Neural progenitor cell (in vitro differentiated cells): ENCODE data around the gene SRRM2. TPM values are rescaled to one million over a fixed set of nuclear protein-coding genes. Genes with fewer than 3 reads are reported as not detected.

Experiments
- DNase-seq: peaks from one replicate; pipeline ENCODE4 v3.0.0-alpha.2; 2016; ENCODE audit warnings: low spot score
- H2AFZ ChIP-seq: fragments of 200-600 bp; sonication (generic); replicated peaks from 2 replicates; pipeline ENCODE4 v1.6.1; 2016; ENCODE audit warnings: antibody characterized with exemption
- H3F3A ChIP-seq: fragments of 200-600 bp; sonication (generic); 2 replicates; pipeline ENCODE4 v1.6.1; 2016; ENCODE audit warnings: antibody characterized with exemption, low read depth
- H3K27ac ChIP-seq: fragments of 200-600 bp; sonication (generic); 2 replicates; pipeline ENCODE4 v1.5.1; 2016; ENCODE audit warnings: mild to moderate bottlenecking
- H3K27me3 ChIP-seq: fragments of 200-600 bp; sonication (generic); 2 replicates; pipeline ENCODE4 v1.6.1; 2016; ENCODE audit warnings: mild to moderate bottlenecking, moderate library complexity
- H3K36me3 ChIP-seq: fragments of 200-600 bp; sonication (generic); 2 replicates; pipeline ENCODE4 v1.5.1; 2016
- H3K4me1 ChIP-seq: fragments of 200-600 bp; sonication (generic); 2 replicates; pipeline ENCODE4 v1.6.1; 2016; ENCODE audit warnings: mixed run types
- H3K4me2 ChIP-seq: fragments of 200-600 bp; sonication (generic); 2 replicates; pipeline ENCODE4 v1.6.1; 2016
- H3K4me3 ChIP-seq: fragments of 200-600 bp; sonication (generic); 2 replicates; pipeline ENCODE4 v1.5.1; 2016
- H3K79me2 ChIP-seq: fragments of 200-600 bp; sonication (generic); 2 replicates; pipeline ENCODE4 v1.6.1; 2016; ENCODE audit warnings: low read depth
- H3K9ac ChIP-seq: fragments of 200-600 bp; sonication (generic); 2 replicates; pipeline ENCODE4 v1.6.1; 2016
- H3K9me3 ChIP-seq: fragments of 200-600 bp; sonication (generic); 2 replicates; pipeline ENCODE4 v1.5.1; 2016; ENCODE audit warnings: low read depth
- H4K20me1 ChIP-seq: fragments of 200-600 bp; sonication (generic); 2 replicates; pipeline ENCODE4 v1.6.1; 2016; ENCODE audit warnings: low read depth
- H3K27ac Mint-ChIP-seq: 3 replicates; pipeline ENCODE4 v1.8.0; 2021; ENCODE audit warnings: mixed read lengths
- H3K27me3 Mint-ChIP-seq: 2 replicates; pipeline ENCODE4 v1.8.0; 2022; ENCODE audit warnings: low read depth, mild to moderate bottlenecking, inconsistent platforms, moderate library complexity, mixed read lengths; ENCODE audit not compliant: insufficient read depth
- H3K36me3 Mint-ChIP-seq: 3 replicates; pipeline ENCODE4 v1.8.0; 2021; ENCODE audit warnings: mixed read lengths
- H3K4me1 Mint-ChIP-seq: 3 replicates; pipeline ENCODE4 v1.8.0; 2021; ENCODE audit warnings: mixed read lengths
- H3K4me3 Mint-ChIP-seq: 3 replicates; pipeline ENCODE4 v1.8.0; 2021; ENCODE audit warnings: mild to moderate bottlenecking, moderate library complexity, mixed read lengths
- H3K9me3 Mint-ChIP-seq: 3 replicates; pipeline ENCODE4 v1.8.0; 2020; ENCODE audit warnings: mixed read lengths
- EZH2 ChIP-seq: fragments of 200-600 bp; sonication (generic); IDR thresholded peaks from 2 replicates; pipeline ENCODE4 v1.6.1; 2017; ENCODE audit warnings: antibody characterized with exemption, mild to moderate bottlenecking, moderate library complexity
- EZH2phosphoT487 ChIP-seq: fragments of 200-600 bp; sonication (generic); IDR thresholded peaks from 2 replicates; pipeline ENCODE4 v1.6.1; 2017; ENCODE audit warnings: antibody characterized with exemption
- total RNA-seq: library from RNA; depleted of rRNA; stranded (reverse); fragments of >200 nt; gene quantifications from 2 replicates; pipeline ENCODE4 v1.2.3, GENCODE V29; 2015; ENCODE audit warnings: low replicate concordance
- TF ChIP-seq, protein P1 (sequence below): fragments of 200-600 bp; sonication (generic); IDR thresholded peaks from 2 replicates; pipeline ENCODE4 v1.5.1; 2017; ENCODE audit warnings: antibody characterized with exemption, mild to moderate bottlenecking

SRRM2 gene
- total RNA-seq, 1 donor from 2014 or later = 82.3 TPM

DNA sequence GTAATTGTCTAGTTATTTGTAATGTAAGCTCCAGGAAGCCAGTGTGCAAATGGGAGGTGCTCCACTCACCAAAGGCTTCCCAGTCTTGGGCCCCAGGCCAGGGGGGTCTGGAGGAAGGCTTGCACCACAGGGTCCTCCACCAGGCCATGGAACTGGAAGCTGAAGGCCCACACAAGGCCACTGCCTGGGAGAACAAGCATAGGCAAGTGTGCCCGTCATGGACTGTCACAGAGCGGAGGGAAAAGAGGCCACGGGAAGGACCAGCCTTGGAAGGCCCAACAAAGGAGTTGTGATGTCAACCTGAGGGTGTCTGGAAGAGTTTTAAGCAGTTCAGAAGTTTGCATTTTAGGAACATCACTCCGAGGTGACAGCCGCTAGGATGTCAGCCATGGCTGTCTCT is 3.0 kb upstream of the SRRM2 start:
- Mint-ChIP-seq H3K4me3 (no peak overlapping the region), H3K27me3 (peaks cover 13% of the 10 kb centered on the region), H3K9me3 (no peaks in the 10 kb centered on the region), H3K4me1 (peaks cover 24% of the 10 kb centered on the region), H3K27ac (no peak overlapping the region), H3K36me3 (peaks cover 10% of the 10 kb centered on the region)
- H3K4me1 ChIP-seq = peaks cover 15% of the 10 kb centered on the region
- H3K4me2 ChIP-seq = no peak overlapping the region
- peaks cover 16% of the 10 kb centered on the region for H4K20me1 ChIP-seq
- no peaks in the 10 kb centered on the region for H3K9me3 ChIP-seq
- no peaks in the 10 kb centered on the region for H3K27me3 ChIP-seq
- H3K36me3 ChIP-seq = no peaks in the 10 kb centered on the region
- peaks cover 37% of the 10 kb centered on the region for H3K79me2 ChIP-seq
- H3K27ac ChIP-seq = no peak overlapping the region
- no peak overlapping the region for H2AFZ ChIP-seq
- no peak overlapping the region for H3K9ac ChIP-seq
- H3K4me3 ChIP-seq = no peak overlapping the region
- no peak for TF ChIP-seq EZH2phosphoT487
- TF ChIP-seq, protein P1, sequence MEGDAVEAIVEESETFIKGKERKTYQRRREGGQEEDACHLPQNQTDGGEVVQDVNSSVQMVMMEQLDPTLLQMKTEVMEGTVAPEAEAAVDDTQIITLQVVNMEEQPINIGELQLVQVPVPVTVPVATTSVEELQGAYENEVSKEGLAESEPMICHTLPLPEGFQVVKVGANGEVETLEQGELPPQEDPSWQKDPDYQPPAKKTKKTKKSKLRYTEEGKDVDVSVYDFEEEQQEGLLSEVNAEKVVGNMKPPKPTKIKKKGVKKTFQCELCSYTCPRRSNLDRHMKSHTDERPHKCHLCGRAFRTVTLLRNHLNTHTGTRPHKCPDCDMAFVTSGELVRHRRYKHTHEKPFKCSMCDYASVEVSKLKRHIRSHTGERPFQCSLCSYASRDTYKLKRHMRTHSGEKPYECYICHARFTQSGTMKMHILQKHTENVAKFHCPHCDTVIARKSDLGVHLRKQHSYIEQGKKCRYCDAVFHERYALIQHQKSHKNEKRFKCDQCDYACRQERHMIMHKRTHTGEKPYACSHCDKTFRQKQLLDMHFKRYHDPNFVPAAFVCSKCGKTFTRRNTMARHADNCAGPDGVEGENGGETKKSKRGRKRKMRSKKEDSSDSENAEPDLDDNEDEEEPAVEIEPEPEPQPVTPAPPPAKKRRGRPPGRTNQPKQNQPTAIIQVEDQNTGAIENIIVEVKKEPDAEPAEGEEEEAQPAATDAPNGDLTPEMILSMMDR = no peak
- no peak for TF ChIP-seq EZH2
- no peak for DNase-seq
- H3F3A ChIP-seq = peaks cover 24% of the 10 kb centered on the region

DNA sequence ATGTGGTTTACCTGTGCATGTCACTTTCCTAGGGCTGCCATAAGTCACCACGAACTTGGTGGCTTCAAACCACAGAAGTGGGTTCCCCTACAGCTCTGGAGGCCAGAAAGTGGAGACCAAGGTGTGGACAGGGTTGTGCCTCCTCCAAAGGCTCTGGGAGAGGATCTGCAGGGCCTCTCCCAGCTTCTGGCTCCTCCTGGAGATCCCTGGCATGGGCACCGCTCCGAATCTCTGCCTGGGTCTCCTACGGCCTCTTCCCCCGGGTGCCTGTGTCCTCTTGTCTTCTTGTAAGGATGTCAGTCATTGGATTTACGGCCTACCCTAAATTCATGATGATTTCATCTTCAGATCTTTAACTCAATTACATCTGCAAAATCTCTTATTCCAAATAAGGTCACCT is 2.5 kb upstream of the SRRM2 start:
- peaks cover 28% of the 10 kb centered on the region for H3F3A ChIP-seq
- H3K4me3 Mint-ChIP-seq = peak overlapping the region; percentile 89

DNA sequence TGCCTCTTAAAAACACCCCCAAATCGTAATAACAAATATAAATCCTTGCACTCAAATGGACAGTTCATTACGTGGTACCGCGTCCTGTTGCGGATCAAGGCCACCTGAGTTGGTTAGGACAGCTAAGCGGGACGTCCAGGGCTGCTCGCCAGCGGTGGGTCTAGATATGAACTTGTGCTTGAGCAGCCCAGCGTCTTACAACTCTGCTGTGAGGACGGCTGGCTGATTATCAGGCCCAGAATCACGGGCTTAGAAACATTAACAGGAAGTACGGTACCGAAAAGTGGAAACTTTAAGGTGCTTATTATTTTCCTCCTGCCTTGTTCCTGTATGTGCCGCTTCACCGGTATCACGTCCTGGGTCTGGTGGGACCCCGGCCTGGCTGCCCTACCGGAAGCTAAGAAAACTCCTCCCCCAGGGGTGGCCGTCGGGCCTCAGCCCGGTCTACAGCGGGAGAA is 832 bp upstream of the SRRM2 start:
- TF ChIP-seq, protein P1 = no peak
- no peak for TF ChIP-seq EZH2phosphoT487
- TF ChIP-seq EZH2 = no peak
- H3K27me3 Mint-ChIP-seq = peaks cover 14% of the 10 kb centered on the region
- no peaks in the 10 kb centered on the region for H3K9me3 Mint-ChIP-seq
- H3K36me3 Mint-ChIP-seq = peaks cover 23% of the 10 kb centered on the region
- Histone ChIP-seq H3K79me2 (peaks cover 59% of the 10 kb centered on the region), H2AFZ (peak overlapping the region; percentile 92), H3K4me1 (peaks cover 23% of the 10 kb centered on the region), H3F3A (peaks cover 33% of the 10 kb centered on the region), H3K27me3 (no peaks in the 10 kb centered on the region), H3K9ac (peak overlapping the region; percentile 90), H3K36me3 (no peaks in the 10 kb centered on the region), H3K4me3 (peak overlapping the region; percentile 71), H3K9me3 (no peaks in the 10 kb centered on the region), H3K27ac (peak overlapping the region; percentile 97), H4K20me1 (peaks cover 38% of the 10 kb centered on the region), H3K4me2 (peak overlapping the region; percentile 83)
- peak overlapping the region; percentile 99 for H3K27ac Mint-ChIP-seq
- no peak for DNase-seq
- H3K4me1 Mint-ChIP-seq = peaks cover 39% of the 10 kb centered on the region
- peak overlapping the region; percentile 89 for H3K4me3 Mint-ChIP-seq

More for the DNA sequence above, 2.5 kb upstream of the SRRM2 start:
- Mint-ChIP-seq H3K9me3 (no peaks in the 10 kb centered on the region), H3K27ac (peak overlapping the region; percentile 76), H3K36me3 (peaks cover 10% of the 10 kb centered on the region), H3K4me1 (peaks cover 29% of the 10 kb centered on the region), H3K27me3 (peaks cover 13% of the 10 kb centered on the region)
- H3K4me2 ChIP-seq = no peak overlapping the region
- no peaks in the 10 kb centered on the region for H3K9me3 ChIP-seq
- TF ChIP-seq EZH2 = no peak
- TF ChIP-seq, protein P1 = no peak
- no peak for TF ChIP-seq EZH2phosphoT487
- H3K9ac ChIP-seq = no peak overlapping the region
- peaks cover 42% of the 10 kb centered on the region for H3K79me2 ChIP-seq
- H3K36me3 ChIP-seq = no peaks in the 10 kb centered on the region
- H4K20me1 ChIP-seq = peaks cover 21% of the 10 kb centered on the region
- no peak for DNase-seq
- no peaks in the 10 kb centered on the region for H3K27me3 ChIP-seq
- H2AFZ ChIP-seq = no peak overlapping the region
- peaks cover 19% of the 10 kb centered on the region for H3K4me1 ChIP-seq
- no peak overlapping the region for H3K4me3 ChIP-seq
- H3K27ac ChIP-seq = no peak overlapping the region
